NOMO-1 (cell line): ENCODE measurements around the gene AOPEP.
"Not testable (repeated sequence)": the region's sequence is repeated elsewhere in the genome, so short reads cannot be mapped to it uniquely, and the experiment has no call there.

Source experiments
- DNase-seq, 2 experiments: peaks; one replicate each; lab custom pipeline; 2025; ENCODE audit not compliant: unreplicated experiment in 2 of 2; lab: John Stamatoyannopoulos, UW

Gene AOPEP

GRCh38 chr9:94840738-94841137 lies 114.2 kb downstream of the AOPEP start:
- no peak for DNase-seq

- no peak for DNase-seq
Observed at GRCh38 chr9:94843134-94843533, 116.6 kb downstream of the AOPEP start.

GRCh38 chr9:94846739-94847138 lies 120.2 kb downstream of the AOPEP start:
- no peak for DNase-seq

- DNase-seq = no peak
Observed at GRCh38 chr9:94847486-94847885, 121.0 kb downstream of the AOPEP start.

- DNase-seq = not testable (repeated sequence)
Observed at GRCh38 chr9:94848791-94849190, 122.3 kb downstream of the AOPEP start.

- DNase-seq = no peak
Observed at GRCh38 chr9:94850540-94851434, 124.3 kb downstream of the AOPEP start.

GRCh38 chr9:94851467-94851866 lies 125.0 kb downstream of the AOPEP start:
- DNase-seq = no peak

- no peak for DNase-seq
Observed at GRCh38 chr9:94851892-94852291, 125.4 kb downstream of the AOPEP start.

- DNase-seq = no peak
Observed at GRCh38 chr9:94852373-94852772, 125.9 kb downstream of the AOPEP start.

- DNase-seq = no peak
Observed at GRCh38 chr9:94853887-94854286, 127.4 kb downstream of the AOPEP start.

- DNase-seq = no peak
Observed at GRCh38 chr9:94855903-94856302, 129.4 kb downstream of the AOPEP start.

GRCh38 chr9:94857791-94858190 lies 131.3 kb downstream of the AOPEP start:
- DNase-seq = no peak

- DNase-seq = no peak
Observed at GRCh38 chr9:94859226-94859625, 132.7 kb downstream of the AOPEP start.

GRCh38 chr9:94859891-94860290 lies 133.4 kb downstream of the AOPEP start:
- DNase-seq = no peak

GRCh38 chr9:94860678-94861588 lies 134.4 kb downstream of the AOPEP start:
- peak; percentile 84 to 88 for DNase-seq

- DNase-seq = peak in 1 of 2 experiments; percentile 14
Observed at GRCh38 chr9:94861589-94862272, 135.2 kb downstream of the AOPEP start.

GRCh38 chr9:94864196-94864595 lies 137.7 kb downstream of the AOPEP start:
- no peak for DNase-seq

GRCh38 chr9:94864862-94865509 lies 138.5 kb downstream of the AOPEP start:
- DNase-seq = no peak

GRCh38 chr9:94865582-94866452 lies 139.3 kb downstream of the AOPEP start:
- no peak for DNase-seq

- no peak for DNase-seq
Observed at GRCh38 chr9:94866770-94867169, 140.3 kb downstream of the AOPEP start.
